Activated gamma-delta T cell (primary cell): ENCODE measurements around the gene CENPO.

Source experiments
- DNase-seq: peaks from one replicate; lab custom pipeline; 2025; lab: John Stamatoyannopoulos, UW

CENPO gene

GRCh38 chr2:24860631-24861030, 67.4 kb downstream of the CENPO start:
- no peak for DNase-seq

GRCh38 chr2:24861500-24861899, 68.3 kb downstream of the CENPO start:
- no peak for DNase-seq

- no peak for DNase-seq
Observed at GRCh38 chr2:24863641-24864040, 70.4 kb downstream of the CENPO start.

- DNase-seq: no peak
Observed at GRCh38 chr2:24866946-24867345, 73.7 kb downstream of the CENPO start.

GRCh38 chr2:24870440-24870839, 77.2 kb downstream of the CENPO start:
- DNase-seq: no peak

GRCh38 chr2:24870891-24871705, 77.9 kb downstream of the CENPO start:
- no peak for DNase-seq

GRCh38 chr2:24871852-24872333, 78.7 kb downstream of the CENPO start:
- DNase-seq: no peak
